HUES48 (cell line): ENCODE measurements around the gene CCDC33.
A peak's percentile ranks its signal among the peaks of the same experiment; 100 is the strongest.

Experiments
- H3K27ac ChIP-seq: one replicate; pipeline ENCODE4 v1.7.0; 2013; ENCODE audit warnings: low read depth, low read length, inconsistent platforms
- H3K27me3 ChIP-seq: 2 replicates; pipeline ENCODE4 v1.6.1; 2013; ENCODE audit warnings: mild to moderate bottlenecking, low read length; ENCODE audit not compliant: control insufficient read depth, insufficient read depth
- H3K36me3 ChIP-seq: 2 replicates; pipeline ENCODE4 v1.6.1; 2013; ENCODE audit warnings: low read length; ENCODE audit not compliant: control insufficient read depth, insufficient read depth
- H3K4me1 ChIP-seq: 2 replicates; pipeline ENCODE4 v1.6.1; 2013; ENCODE audit warnings: mild to moderate bottlenecking, low read length; ENCODE audit not compliant: control insufficient read depth, insufficient read depth
- H3K4me3 ChIP-seq: 2 replicates; pipeline ENCODE4 v1.5.1; 2013; ENCODE audit warnings: mild to moderate bottlenecking, low read depth, low read length
- H3K9ac ChIP-seq: 2 replicates; pipeline ENCODE4 v1.6.1; 2013; ENCODE audit warnings: mild to moderate bottlenecking, low read depth, low read length, moderate library complexity
- H3K9me3 ChIP-seq: 2 replicates; pipeline ENCODE4 v1.6.1; 2013; ENCODE audit warnings: low read length; ENCODE audit not compliant: control insufficient read depth, insufficient read depth

Gene CCDC33

GRCh38 chr15:74234598-74234875, 1.6 kb upstream of the CCDC33 start:
- Histone ChIP-seq H3K4me3 (no peak overlapping the region), H3K4me1 (peaks cover 19% of the 10 kb centered on the region; the same call in 1 of the 2 replicates), H3K9me3 (no peaks in the 10 kb centered on the region), H3K9ac (no peak overlapping the region), H3K27me3 (peaks cover 7% of the 10 kb centered on the region), H3K27ac (no peak overlapping the region), H3K36me3 (no peaks in the 10 kb centered on the region)

- H3K27me3 ChIP-seq: peaks cover 8% of the 10 kb centered on the region
- H3K4me3 ChIP-seq: no peak overlapping the region
- no peaks in the 10 kb centered on the region for H3K36me3 ChIP-seq
- H3K9me3 ChIP-seq: no peaks in the 10 kb centered on the region
- H3K4me1 ChIP-seq: peaks cover 9% of the 10 kb centered on the region; the same call in 1 of the 2 replicates
- H3K9ac ChIP-seq: no peak overlapping the region
- no peak overlapping the region for H3K27ac ChIP-seq
Measured at GRCh38 chr15:74239051-74239705, 3.1 kb downstream of the CCDC33 start.

- H3K4me1 ChIP-seq: peaks cover 8% of the 10 kb centered on the region
- no peaks in the 10 kb centered on the region for H3K9me3 ChIP-seq
- H3K27ac ChIP-seq: no peak overlapping the region
- no peak overlapping the region for H3K4me3 ChIP-seq
- H3K36me3 ChIP-seq: no peaks in the 10 kb centered on the region
- peaks cover 10% of the 10 kb centered on the region for H3K27me3 ChIP-seq
- H3K9ac ChIP-seq: no peak overlapping the region
Measured at GRCh38 chr15:74240002-74240568, 4.0 kb downstream of the CCDC33 start.

DNA sequence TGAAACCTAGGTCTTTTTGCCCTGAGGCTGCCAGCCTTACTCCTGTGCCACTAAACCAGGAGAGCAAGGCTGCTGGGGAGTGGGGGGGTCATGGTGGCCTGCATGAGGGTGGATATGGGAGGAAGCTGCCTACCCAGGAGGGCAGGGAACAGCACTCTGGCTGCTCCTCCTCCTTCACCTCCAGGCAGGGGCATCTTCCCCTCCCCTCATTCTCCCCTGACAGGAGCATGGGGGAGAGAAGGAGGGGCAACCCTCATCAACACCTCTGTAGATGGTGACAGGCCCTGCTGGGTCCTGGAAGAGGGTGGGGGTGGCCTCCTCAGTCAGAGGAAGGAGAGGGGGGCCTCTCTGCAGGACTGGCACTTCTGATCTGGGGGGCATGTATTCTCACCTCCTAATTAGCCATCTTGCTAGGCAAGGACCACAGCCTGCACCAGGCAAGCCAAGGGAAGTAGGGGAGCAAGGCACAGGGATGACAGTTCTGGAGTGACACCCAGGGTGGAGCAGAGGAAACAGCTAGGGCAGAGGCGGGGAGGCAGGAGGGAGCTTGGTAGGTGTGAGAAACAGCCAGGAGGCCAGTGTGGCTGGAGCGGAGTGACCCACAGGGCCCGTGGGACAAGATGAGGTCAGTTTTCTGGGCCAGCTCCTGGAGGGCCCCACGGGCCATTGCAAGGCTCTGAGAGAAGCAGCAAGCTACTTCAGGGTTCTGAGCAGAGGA, 4.9 kb downstream of the CCDC33 start:
- Histone ChIP-seq H3K27me3 (peaks cover 13% of the 10 kb centered on the region), H3K36me3 (no peaks in the 10 kb centered on the region), H3K4me1 (peaks cover 11% of the 10 kb centered on the region), H3K4me3 (no peak overlapping the region), H3K9me3 (no peaks in the 10 kb centered on the region), H3K27ac (no peak overlapping the region), H3K9ac (no peak overlapping the region)

DNA sequence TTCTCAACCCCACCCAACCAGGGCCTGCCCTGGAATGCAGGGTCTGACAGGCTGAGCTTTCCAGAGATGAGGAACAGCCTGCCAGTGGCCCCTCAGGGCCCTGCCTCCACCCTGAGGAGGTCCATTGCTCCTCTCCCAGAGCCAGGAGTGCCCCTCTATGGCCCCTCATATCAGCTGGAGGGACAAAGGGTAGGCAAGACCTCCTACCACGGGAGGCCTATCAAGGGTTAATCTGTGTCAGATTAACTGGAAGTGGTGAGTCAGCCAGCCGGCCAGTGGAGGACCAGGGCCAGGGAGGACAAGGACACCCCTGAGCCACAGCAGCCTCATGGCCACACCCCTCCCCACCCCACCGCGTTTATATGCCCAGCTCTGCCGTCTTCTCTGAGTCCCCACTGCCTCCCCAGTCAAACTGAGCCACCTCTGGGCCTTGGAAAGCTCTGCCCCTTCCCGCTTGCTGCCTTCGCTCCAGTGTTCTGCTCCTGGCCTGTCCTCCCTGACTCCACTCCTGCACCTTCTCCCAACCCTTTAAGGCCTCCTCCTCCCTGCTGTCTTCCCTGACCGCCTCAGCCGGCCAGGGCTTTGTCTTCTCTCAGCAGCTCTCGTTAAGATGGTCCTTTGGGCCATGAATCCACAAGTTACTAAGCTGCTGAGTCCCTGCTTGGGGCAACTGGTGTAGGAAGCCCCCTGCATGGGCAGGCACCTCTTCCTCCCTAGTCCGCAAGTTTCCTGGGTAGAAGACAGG, 6.5 kb downstream of the CCDC33 start:
- H3K36me3 ChIP-seq: no peaks in the 10 kb centered on the region
- H3K9me3 ChIP-seq: no peaks in the 10 kb centered on the region
- H3K4me1 ChIP-seq: peaks cover 11% of the 10 kb centered on the region
- H3K4me3 ChIP-seq: no peak overlapping the region
- H3K9ac ChIP-seq: no peak overlapping the region
- H3K27ac ChIP-seq: no peak overlapping the region
- H3K27me3 ChIP-seq: peaks cover 13% of the 10 kb centered on the region; the same call in 1 of the 2 replicates

GRCh38 chr15:74243431-74243830, 7.3 kb downstream of the CCDC33 start:
- Histone ChIP-seq H3K27me3 (peaks cover 13% of the 10 kb centered on the region; the same call in 1 of the 2 replicates), H3K27ac (no peak overlapping the region), H3K36me3 (no peaks in the 10 kb centered on the region), H3K9me3 (no peaks in the 10 kb centered on the region), H3K9ac (no peak overlapping the region), H3K4me3 (no peak overlapping the region), H3K4me1 (peaks cover 11% of the 10 kb centered on the region)

- H3K9ac ChIP-seq: no peak overlapping the region
- H3K36me3 ChIP-seq: no peaks in the 10 kb centered on the region
- no peaks in the 10 kb centered on the region for H3K9me3 ChIP-seq
- peaks cover 13% of the 10 kb centered on the region; the same call in 1 of the 2 replicates for H3K27me3 ChIP-seq
- H3K4me3 ChIP-seq: peak overlapping the region; percentile 47; the same call in 1 of the 2 replicates
- no peak overlapping the region for H3K27ac ChIP-seq
- H3K4me1 ChIP-seq: peaks cover 6% of the 10 kb centered on the region
Measured at GRCh38 chr15:74244822-74245341, 8.8 kb downstream of the CCDC33 start.

- Histone ChIP-seq H3K9ac (no peak overlapping the region), H3K36me3 (no peaks in the 10 kb centered on the region), H3K4me1 (peaks cover 6% of the 10 kb centered on the region), H3K27me3 (peaks cover 13% of the 10 kb centered on the region; the same call in 1 of the 2 replicates), H3K9me3 (no peaks in the 10 kb centered on the region), H3K4me3 (peak overlapping the region; percentile 47; the same call in 1 of the 2 replicates), H3K27ac (no peak overlapping the region)
Measured at GRCh38 chr15:74245342-74245931, 9.3 kb downstream of the CCDC33 start.

GRCh38 chr15:74250266-74250665, 14.1 kb downstream of the CCDC33 start:
- Histone ChIP-seq H3K36me3 (no peaks in the 10 kb centered on the region), H3K27me3 (peaks cover under 1% of the 10 kb centered on the region; the same call in 1 of the 2 replicates), H3K27ac (no peak overlapping the region)

GRCh38 chr15:74251131-74251811, 15.1 kb downstream of the CCDC33 start:
- Histone ChIP-seq H3K27ac (no peak overlapping the region), H3K9me3 (no peaks in the 10 kb centered on the region), H3K9ac (no peak overlapping the region), H3K36me3 (no peaks in the 10 kb centered on the region), H3K27me3 (no peaks in the 10 kb centered on the region; the same call in 1 of the 2 replicates), H3K4me3 (no peak overlapping the region), H3K4me1 (peaks cover 6% of the 10 kb centered on the region; the same call in 1 of the 2 replicates)

More at GRCh38 chr15:74250266-74250665, 14.1 kb downstream of the CCDC33 start:
- Histone ChIP-seq H3K9ac (no peak overlapping the region), H3K9me3 (no peaks in the 10 kb centered on the region), H3K4me1 (peaks cover 6% of the 10 kb centered on the region), H3K4me3 (no peak overlapping the region)
